Esophagus muscularis mucosa (tissue), 4 donors: ENCODE data around the gene NTSR1. TPM values are rescaled to one million over a fixed set of nuclear protein-coding genes. Genes with fewer than 3 reads are reported as not detected.

Experiments
- DNase-seq: peaks from one replicate; pipeline ENCODE4 v3.0.0-alpha.2; 2017; ENCODE audit errors: extremely low spot score
- H3K27ac ChIP-seq, 4 donors: fragments of 200-600 bp; sonication (generic); replicated peaks in 1 of 4; 1 replicate in 3 of 4; 2 replicates in 1 of 4; pipeline ENCODE4 v1.5.1; 2016 to 2019; ENCODE audit warnings: mild to moderate bottlenecking in 1 of 4
- H3K27me3 ChIP-seq, 4 donors: fragments of 200-600 bp; sonication (generic); one replicate each; pipeline versions ENCODE4 v1.5.1 to v1.6.0; 2016 to 2019
- H3K36me3 ChIP-seq, 4 donors: fragments of 200-600 bp; sonication (generic); one replicate each; pipeline ENCODE4 v1.5.1; 2016 to 2019
- H3K4me1 ChIP-seq, 4 donors: fragments of 200-600 bp; sonication (generic); one replicate each; pipeline ENCODE4 v1.5.1; 2016 to 2019
- H3K4me3 ChIP-seq, 4 donors: fragments of 200-600 bp; sonication (generic); 1 replicate in 2 of 4; 2 replicates in 2 of 4; pipeline ENCODE4 v1.5.1; 2016 to 2019; ENCODE audit warnings: mild to moderate bottlenecking in 4 of 4, moderate library complexity in 1 of 4
- H3K9me3 ChIP-seq, 4 donors: fragments of 200-600 bp; sonication (generic); 1 replicate in 3 of 4; 2 replicates in 1 of 4; pipeline ENCODE4 v1.5.1; 2016 to 2019
- EP300 ChIP-seq: sonication (generic); formaldehyde crosslinking; IDR thresholded peaks from one replicate; pipeline ENCODE4 v1.6.1; 2017; ENCODE audit warnings: antibody characterized with exemption
- POLR2A ChIP-seq: fragments of 450-650 bp; IDR thresholded peaks from one replicate; pipeline ENCODE4 v1.6.1; 2017; ENCODE audit warnings: antibody characterized with exemption, moderate library complexity, mild to moderate bottlenecking, low read depth
- POLR2AphosphoS5 ChIP-seq, 2 donors: sonication (generic); formaldehyde crosslinking; IDR thresholded peaks; one replicate each; pipeline ENCODE4 v1.6.1; 2017; ENCODE audit warnings: antibody characterized with exemption in 2 of 2
- WGBS: methylation state at CpG from one replicate; pipeline ENCODE4 v1.1.5; 2018; 5-methylcytosine and 5-hydroxymethylcytosine counted together
- intact Hi-C: fragments of 100-400 bp; cut with DNase I; formaldehyde crosslinking; loops from one replicate; pipeline ENCODE4 v1.15.1; 2023
- total RNA-seq, 4 donors: library from RNA; depleted of rRNA; stranded (reverse); fragments of >200 nt; gene quantifications; one replicate each; pipeline versions ENCODE4 v1.1.0 to v1.2.1, GENCODE V29; 2016
- TF ChIP-seq, protein P1 (sequence below), 3 experiments: fragments of 200-600 bp in 2 of 3; fragments of 450-650 bp in 1 of 3; sonication (generic) in 2 of 3; IDR thresholded peaks; one replicate each; pipeline ENCODE4 v1.5.1; 2017 to 2019; ENCODE audit warnings: antibody characterized with exemption in 3 of 3, mild to moderate bottlenecking in 2 of 3, moderate library complexity in 1 of 3

Gene NTSR1
- total RNA-seq, 4 donors from 2014 or later, result 0.42 to 1.6 (median 0.80) TPM

DNA sequence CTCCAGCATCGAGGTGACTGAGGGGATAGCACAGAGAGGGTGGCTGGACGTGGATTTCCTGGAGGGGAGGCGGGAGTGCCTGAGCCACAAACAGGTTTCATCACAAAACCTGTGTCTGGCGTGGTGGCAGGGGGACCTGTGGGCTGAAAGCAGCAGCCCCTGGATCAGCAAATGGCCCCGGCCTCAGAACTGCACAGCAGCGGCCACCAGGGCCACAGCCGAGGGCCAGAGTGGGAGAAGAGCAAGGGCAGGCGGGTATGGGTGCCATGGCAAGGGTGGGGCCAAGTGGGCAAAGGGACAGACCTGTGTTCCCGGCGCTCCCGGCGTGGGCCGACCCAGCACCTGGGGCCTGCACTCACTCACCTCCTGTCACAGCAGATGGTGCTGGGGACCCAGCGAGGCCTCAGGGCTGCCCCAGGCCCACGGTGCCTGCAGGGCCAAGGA, 19.0 kb downstream of the NTSR1 start:
- TF ChIP-seq POLR2A (no peak), EP300 (no peak), POLR2AphosphoS5 (IDR thresholded peaks at IDR 0.05) (no peak)
- TF ChIP-seq, protein P1, sequence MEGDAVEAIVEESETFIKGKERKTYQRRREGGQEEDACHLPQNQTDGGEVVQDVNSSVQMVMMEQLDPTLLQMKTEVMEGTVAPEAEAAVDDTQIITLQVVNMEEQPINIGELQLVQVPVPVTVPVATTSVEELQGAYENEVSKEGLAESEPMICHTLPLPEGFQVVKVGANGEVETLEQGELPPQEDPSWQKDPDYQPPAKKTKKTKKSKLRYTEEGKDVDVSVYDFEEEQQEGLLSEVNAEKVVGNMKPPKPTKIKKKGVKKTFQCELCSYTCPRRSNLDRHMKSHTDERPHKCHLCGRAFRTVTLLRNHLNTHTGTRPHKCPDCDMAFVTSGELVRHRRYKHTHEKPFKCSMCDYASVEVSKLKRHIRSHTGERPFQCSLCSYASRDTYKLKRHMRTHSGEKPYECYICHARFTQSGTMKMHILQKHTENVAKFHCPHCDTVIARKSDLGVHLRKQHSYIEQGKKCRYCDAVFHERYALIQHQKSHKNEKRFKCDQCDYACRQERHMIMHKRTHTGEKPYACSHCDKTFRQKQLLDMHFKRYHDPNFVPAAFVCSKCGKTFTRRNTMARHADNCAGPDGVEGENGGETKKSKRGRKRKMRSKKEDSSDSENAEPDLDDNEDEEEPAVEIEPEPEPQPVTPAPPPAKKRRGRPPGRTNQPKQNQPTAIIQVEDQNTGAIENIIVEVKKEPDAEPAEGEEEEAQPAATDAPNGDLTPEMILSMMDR (IDR thresholded peaks at IDR 0.05), result no peak
- Histone ChIP-seq H3K4me1 (peaks cover 0 to 19% (median 16%) of the 10 kb centered on the region in 4 donors), H3K27me3 (peaks cover 0 to 62% (median 0%) of the 10 kb centered on the region in 4 donors), H3K27ac (no peak overlapping the region), H3K36me3 (no peaks in the 10 kb centered on the region), H3K9me3 (no peaks in the 10 kb centered on the region), H3K4me3 (no peak overlapping the region)
- DNase-seq, result no peak
- intact Hi-C loops, result no loop called here
- WGBS, result 89% methylated on average over 8 of the region's 15 CpGs

DNA sequence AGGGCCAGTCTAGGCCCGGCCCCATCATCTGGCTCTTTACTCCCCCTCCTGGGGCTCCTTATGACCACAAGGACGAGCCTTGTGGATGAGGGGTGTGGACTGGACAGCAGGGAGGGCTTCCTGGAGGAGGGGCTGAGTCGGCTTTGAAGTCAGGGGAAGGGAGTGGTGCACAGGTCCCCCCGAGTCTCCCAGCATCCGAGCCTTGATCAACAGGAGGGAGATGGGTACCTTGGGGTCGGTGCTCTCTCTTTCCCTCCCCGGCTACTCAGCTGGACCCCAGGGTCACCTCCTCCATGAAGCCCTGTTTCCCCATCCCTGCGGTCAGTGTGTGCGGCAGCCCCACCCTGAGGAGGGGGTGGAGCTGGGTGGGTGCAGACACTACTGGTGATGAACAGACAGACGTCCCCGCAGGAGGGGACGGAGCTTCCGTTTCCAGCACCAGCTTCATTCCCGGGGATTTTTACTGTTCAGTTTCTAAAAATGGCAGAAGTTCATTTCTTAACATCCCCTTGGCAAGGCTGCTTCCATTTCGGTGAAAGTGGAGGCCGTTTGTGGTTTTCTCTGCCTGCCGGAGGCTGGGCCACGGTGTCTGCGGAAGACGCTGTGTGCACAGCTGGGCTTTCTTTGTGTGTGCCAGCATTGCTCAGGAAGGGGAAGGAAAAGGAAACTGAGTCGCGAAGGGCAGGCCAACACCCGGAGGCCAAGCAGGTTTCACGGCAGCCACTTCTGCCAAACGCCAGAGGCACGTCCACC, 19.6 kb downstream of the NTSR1 start:
- Histone ChIP-seq H3K4me3 (no peak overlapping the region), H3K9me3 (no peaks in the 10 kb centered on the region), H3K27me3 (peaks cover 0 to 68% (median 0%) of the 10 kb centered on the region in 4 donors), H3K4me1 (peaks cover 0 to 16% (median 10%) of the 10 kb centered on the region in 4 donors), H3K36me3 (no peaks in the 10 kb centered on the region), H3K27ac (no peak overlapping the region)
- DNase-seq, result no peak
- intact Hi-C loops, result no loop called here
- no peak for TF ChIP-seq POLR2A
- TF ChIP-seq EP300, result no peak
- TF ChIP-seq POLR2AphosphoS5 (IDR thresholded peaks at IDR 0.05), result no peak
- TF ChIP-seq, protein P1 (IDR thresholded peaks at IDR 0.05), result no peak
- 56% methylated on average over 24 of the region's 26 CpGs for WGBS

DNA sequence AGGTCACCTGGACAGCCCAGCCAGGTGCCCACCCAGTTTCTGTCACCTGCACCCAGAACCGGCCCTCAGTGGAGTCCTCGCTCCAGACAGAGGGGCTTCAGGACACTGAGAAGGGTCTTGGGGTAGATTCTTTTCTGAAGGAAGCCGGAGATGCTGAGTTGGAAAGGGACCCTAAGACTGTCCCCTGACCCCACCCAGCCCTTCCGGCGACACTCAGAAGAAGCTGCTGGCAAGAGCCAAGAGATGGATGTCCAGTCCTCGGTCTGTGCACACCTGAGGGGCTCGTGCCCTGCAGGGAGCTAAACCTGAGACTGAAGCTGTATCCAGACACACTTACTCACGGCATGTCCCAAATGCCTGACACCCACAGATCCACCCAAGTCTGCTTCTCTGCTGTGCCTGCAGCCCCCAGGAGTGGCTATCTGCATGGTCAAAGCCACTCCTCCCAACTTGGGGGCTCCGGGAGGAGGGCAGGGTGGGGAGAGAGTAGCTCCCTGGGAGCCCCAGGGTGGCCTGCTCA, 20.2 kb downstream of the NTSR1 start:
- no peak for DNase-seq
- TF ChIP-seq POLR2AphosphoS5 (IDR thresholded peaks at IDR 0.05) (no peak), EP300 (no peak), POLR2A (no peak)
- TF ChIP-seq, protein P1 (IDR thresholded peaks at IDR 0.05), result no peak
- no peaks in the 10 kb centered on the region for H3K36me3 ChIP-seq
- H3K9me3 ChIP-seq, result no peaks in the 10 kb centered on the region
- intact Hi-C loops, result no loop called here
- no peak overlapping the region for H3K27ac ChIP-seq
- 39% methylated on average over 2 of the region's 9 CpGs for WGBS
- H3K4me3 ChIP-seq, result no peak overlapping the region
- peaks cover 0 to 66% (median 0%) of the 10 kb centered on the region in 4 donors for H3K27me3 ChIP-seq
- peaks cover 0 to 12% (median 4%) of the 10 kb centered on the region in 4 donors for H3K4me1 ChIP-seq

DNA sequence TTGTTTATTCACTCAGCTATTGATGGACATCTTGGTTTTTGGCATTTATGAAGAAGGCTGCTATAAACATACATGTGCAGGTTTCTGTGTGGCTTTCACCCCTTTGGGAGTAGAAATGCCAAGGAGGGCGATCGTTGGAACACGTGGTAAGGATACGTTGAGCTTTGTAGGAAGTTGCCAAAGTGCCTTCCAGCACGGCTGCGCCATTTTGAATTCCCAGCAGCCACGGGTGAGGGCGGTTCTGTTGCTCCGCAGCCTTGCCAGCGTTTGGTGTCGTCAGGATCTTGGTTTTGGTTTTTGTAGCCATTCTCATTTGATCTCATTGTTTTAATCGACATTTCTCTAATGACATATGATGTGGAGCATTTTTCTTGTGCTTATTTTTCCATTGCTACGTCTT, 21.8 kb downstream of the NTSR1 start:
- intact Hi-C loops, result no loop called here
- no peaks in the 10 kb centered on the region for H3K9me3 ChIP-seq
- no peak overlapping the region for H3K27ac ChIP-seq
- no peaks in the 10 kb centered on the region for H3K36me3 ChIP-seq
- H3K27me3 ChIP-seq, result peaks cover 0 to 66% (median 0%) of the 10 kb centered on the region in 4 donors
- peaks cover 0 to 7% (median 0%) of the 10 kb centered on the region in 4 donors for H3K4me1 ChIP-seq
- H3K4me3 ChIP-seq, result no peak overlapping the region
- TF ChIP-seq POLR2AphosphoS5 (IDR thresholded peaks at IDR 0.05), result no peak
- no peak for TF ChIP-seq EP300
- TF ChIP-seq POLR2A, result no peak
- TF ChIP-seq, protein P1 (IDR thresholded peaks at IDR 0.05), result no peak
- DNase-seq, result no peak
- WGBS, result 94% methylated on average over 13 of the region's 13 CpGs
